H1 (cell line): ENCODE data around the gene WNT11. TPM values are rescaled to one million over a fixed set of nuclear protein-coding genes. Genes with fewer than 3 reads are reported as not detected.
A peak's percentile ranks its signal among the peaks of the same experiment; 100 is the strongest.

Experiments used
- CTCF ChIA-PET: fragments of 300-600 bp; sonication (Branson Sonifier 250); formaldehyde crosslinking; loops from one replicate; lab custom pipeline; 2021; ENCODE audit not compliant: partially characterized antibody; lab: Charles Lee
- POLR2A ChIA-PET: fragments of 300-600 bp; sonication (Branson Sonifier 250); formaldehyde crosslinking; loops from one replicate; lab custom pipeline; 2021; ENCODE audit warnings: inconsistent platforms; ENCODE audit not compliant: partially characterized antibody; lab: Charles Lee
- DNase-seq, 2 experiments: peaks; one replicate each; pipeline versions ENCODE4 v3.0.0 to v3.0.0-alpha.2; 2010 to 2022; ENCODE audit warnings: low spot score in 2 of 2, low read depth in 1 of 2, mixed read lengths in 1 of 2
- FAIRE-seq: peaks from 2 replicates; lab custom pipeline; 2011; peaks lifted over from hg19 to GRCh38; lab: Jason Lieb, UNC
- H2AFZ ChIP-seq: 2 replicates; pipeline ENCODE4 v1.8.1; 2012; ENCODE audit warnings: low read length, inconsistent platforms
- H2AK5ac ChIP-seq: 2 replicates; pipeline ENCODE4 v1.6.1; 2013; ENCODE audit warnings: low read depth, low read length
- H2BK120ac ChIP-seq: replicated peaks from 2 replicates; pipeline ENCODE3; 2013; ENCODE audit warnings: low read depth, low read length, inconsistent platforms
- H2BK12ac ChIP-seq: 2 replicates; pipeline ENCODE4 v1.6.1; 2013; ENCODE audit warnings: low read depth, low read length
- H2BK15ac ChIP-seq: 2 replicates; pipeline ENCODE4 v1.6.1; 2013; ENCODE audit warnings: low read length
- H2BK20ac ChIP-seq: 2 replicates; pipeline ENCODE4 v1.6.1; 2013; ENCODE audit warnings: low read length
- H2BK5ac ChIP-seq: 2 replicates; pipeline ENCODE4 v1.6.1; 2013; ENCODE audit warnings: low read depth, low read length
- H3K14ac ChIP-seq: 2 replicates; pipeline ENCODE4 v1.6.1; 2013; ENCODE audit warnings: inconsistent platforms; ENCODE audit not compliant: insufficient read length
- H3K18ac ChIP-seq: 2 replicates; pipeline ENCODE4 v1.6.1; 2013; ENCODE audit warnings: low read length; ENCODE audit errors: extremely low read depth
- H3K23ac ChIP-seq: 2 replicates; pipeline ENCODE4 v1.6.1; 2013; ENCODE audit warnings: inconsistent platforms; ENCODE audit not compliant: insufficient read length
- H3K23me2 ChIP-seq: 2 replicates; pipeline ENCODE4 v1.6.1; 2013; ENCODE audit warnings: low read depth, low read length
- H3K27ac ChIP-seq: 2 replicates; pipeline ENCODE4 v1.6.1; 2011; ENCODE audit warnings: low read depth, low read length, inconsistent platforms
- H3K27me3 ChIP-seq, 4 experiments: replicated peaks in 1 of 4; 1 replicate in 1 of 4; 2 replicates in 3 of 4; pipeline versions ENCODE4 v1.6.1 to v1.8.1; 2011 to 2013; ENCODE audit warnings: low read length in 3 of 4, mild to moderate bottlenecking in 3 of 4, inconsistent platforms in 2 of 4, mixed read lengths in 2 of 4, moderate library complexity in 1 of 4; ENCODE audit not compliant: control insufficient read depth in 3 of 4, insufficient read depth in 3 of 4; ENCODE audit errors: extremely low read depth in 1 of 4
- H3K36me3 ChIP-seq, 4 experiments: 2 replicates each; pipeline versions ENCODE4 v1.6.1 to v1.8.1; 2011 to 2013; ENCODE audit warnings: mild to moderate bottlenecking in 4 of 4, low read length in 3 of 4, moderate library complexity in 2 of 4, control low read depth in 1 of 4, inconsistent platforms in 1 of 4; ENCODE audit not compliant: insufficient read depth in 4 of 4, control insufficient read depth in 2 of 4
- H3K4ac ChIP-seq: replicated peaks from 2 replicates; pipeline ENCODE3; 2013; ENCODE audit warnings: low read length, low read depth, mixed read lengths, inconsistent platforms; ENCODE audit not compliant: insufficient read length
- H3K4me1 ChIP-seq, 4 experiments: replicated peaks in 1 of 4; 1 replicate in 1 of 4; 2 replicates in 3 of 4; pipeline versions ENCODE4 v1.6.1 to v1.8.1; 2011 to 2013; ENCODE audit warnings: low read length in 3 of 4, inconsistent platforms in 2 of 4, mixed read lengths in 1 of 4; ENCODE audit not compliant: insufficient read depth in 4 of 4, control insufficient read depth in 3 of 4
- H3K4me2 ChIP-seq, 2 experiments: 2 replicates each; pipeline versions ENCODE4 v1.6.1 to v1.8.1; 2011 to 2013; ENCODE audit warnings: low read depth in 2 of 2, low read length in 2 of 2, control low read depth in 1 of 2, inconsistent platforms in 1 of 2, mild to moderate bottlenecking in 1 of 2; ENCODE audit not compliant: insufficient read depth in 1 of 2
- H3K4me3 ChIP-seq, 4 experiments: fragments of 200-600, 300-600 bp in 1 of 4; sonication (generic), shearing (Covaris generic), sonication (Bioruptor Twin) in 1 of 4; 2 replicates each; pipeline versions ENCODE4 v1.5.1 to v1.8.1; 2011 to 2016; ENCODE audit warnings: low read length in 4 of 4, low read depth in 3 of 4, control low read depth in 2 of 4, inconsistent platforms in 2 of 4, mild to moderate bottlenecking in 2 of 4, mixed read lengths in 1 of 4, moderate library complexity in 1 of 4; ENCODE audit not compliant: insufficient read depth in 2 of 4; ENCODE audit errors: extremely low read depth in 1 of 4
- H3K56ac ChIP-seq: replicated peaks from 2 replicates; pipeline ENCODE3; 2013; ENCODE audit warnings: low read depth, mild to moderate bottlenecking, mixed read lengths, low read length, inconsistent platforms; ENCODE audit not compliant: insufficient read length
- H3K79me1 ChIP-seq: 2 replicates; pipeline ENCODE4 v1.6.1; 2013; ENCODE audit warnings: low read depth, low read length, control low read depth
- H3K79me2 ChIP-seq, 2 experiments: 2 replicates each; pipeline versions ENCODE4 v1.6.1 to v1.8.1; 2012 to 2013; ENCODE audit warnings: low read length in 2 of 2, mild to moderate bottlenecking in 2 of 2, inconsistent platforms in 1 of 2; ENCODE audit not compliant: insufficient read depth in 2 of 2, control insufficient read depth in 1 of 2
- H3K9ac ChIP-seq, 4 experiments: replicated peaks in 1 of 4; 1 replicate in 1 of 4; 2 replicates in 3 of 4; pipeline versions ENCODE4 v1.6.1 to v1.8.1; 2011 to 2013; ENCODE audit warnings: low read depth in 3 of 4, low read length in 3 of 4, control low read depth in 2 of 4, mild to moderate bottlenecking in 2 of 4, moderate library complexity in 2 of 4, inconsistent platforms in 1 of 4; ENCODE audit errors: extremely low read depth in 1 of 4
- H3K9me3 ChIP-seq, 2 experiments: 2 replicates each; pipeline versions ENCODE4 v1.6.1 to v1.8.1; 2012 to 2013; ENCODE audit warnings: mild to moderate bottlenecking in 2 of 2, moderate library complexity in 2 of 2, control low read depth in 1 of 2, inconsistent platforms in 1 of 2, low read depth in 1 of 2, low read length in 1 of 2, mixed read lengths in 1 of 2; ENCODE audit not compliant: insufficient read depth in 2 of 2
- H4K20me1 ChIP-seq, 2 experiments: replicated peaks in 1 of 2; 2 replicates each; pipeline versions ENCODE3 to v1.8.1; 2011 to 2013; ENCODE audit warnings: inconsistent platforms in 2 of 2, low read length in 2 of 2, mild to moderate bottlenecking in 1 of 2; ENCODE audit not compliant: insufficient read depth in 2 of 2, control insufficient read depth in 1 of 2
- H4K5ac ChIP-seq: 2 replicates; pipeline ENCODE4 v1.6.1; 2013; ENCODE audit warnings: low read length, low read depth, mixed read lengths, inconsistent platforms; ENCODE audit not compliant: insufficient read length
- H4K8ac ChIP-seq: 2 replicates; pipeline ENCODE4 v1.8.0; 2013; ENCODE audit warnings: mild to moderate bottlenecking, moderate library complexity, low read length, inconsistent platforms; ENCODE audit not compliant: insufficient read depth; ENCODE audit errors: extremely low read depth
- H4K91ac ChIP-seq: replicated peaks from 2 replicates; pipeline ENCODE3; 2013; ENCODE audit warnings: low read length, mixed read lengths, inconsistent platforms; ENCODE audit not compliant: insufficient read length
- CBX5 ChIP-seq: fragments of 300-800, 300-1000 bp; sonication (generic); IDR thresholded peaks from 2 replicates; pipeline ENCODE4 v1.7.1; 2016; ENCODE audit warnings: antibody characterized with exemption, low read length, low read depth
- EP300 ChIP-seq, 2 experiments: IDR thresholded peaks; 1 replicate in 1 of 2; 2 replicates in 1 of 2; pipeline ENCODE4 v1.6.1; 2011 to 2012; ENCODE audit warnings: low read depth in 2 of 2, low read length in 2 of 2, mild to moderate bottlenecking in 2 of 2, borderline replicate concordance in 1 of 2, inconsistent platforms in 1 of 2, moderate library complexity in 1 of 2
- JUN ChIP-seq: IDR thresholded peaks from 2 replicates; pipeline ENCODE4 v1.6.1; 2011; ENCODE audit warnings: low read depth, mild to moderate bottlenecking, improper control_type of control experiment, low read length
- POLR2A ChIP-seq, 2 experiments: IDR thresholded peaks; 1 replicate in 1 of 2; 2 replicates in 1 of 2; pipeline ENCODE4 v1.6.1; 2011; ENCODE audit warnings: low read depth in 2 of 2, low read length in 2 of 2, mild to moderate bottlenecking in 2 of 2; ENCODE audit errors: control extremely low read depth in 1 of 2
- RBBP5 ChIP-seq: IDR thresholded peaks from 2 replicates; pipeline ENCODE4 v1.7.1; 2012; ENCODE audit warnings: low read depth, mild to moderate bottlenecking, inconsistent platforms, low read length, moderate library complexity, borderline replicate concordance
- RNF2 ChIP-seq: fragments of 200-900, 300-1000 bp; sonication (generic); IDR thresholded peaks from 2 replicates; pipeline ENCODE4 v1.7.1; 2016; ENCODE audit warnings: borderline replicate concordance, low read depth, mild to moderate bottlenecking, antibody characterized with exemption, low read length; ENCODE audit not compliant: poor library complexity, severe bottlenecking; ENCODE audit errors: missing control alignments
- RXRA ChIP-seq: IDR thresholded peaks from 2 replicates; pipeline ENCODE4 v1.6.1; 2011; ENCODE audit warnings: low read depth, mild to moderate bottlenecking, low read length, moderate library complexity; ENCODE audit not compliant: insufficient read depth
- SP1 ChIP-seq: IDR thresholded peaks from 2 replicates; pipeline ENCODE4 v1.6.1; 2011; ENCODE audit warnings: low read depth, low read length
- SP4 ChIP-seq: IDR thresholded peaks from 2 replicates; pipeline ENCODE4 v1.6.1; 2012; ENCODE audit warnings: low read length, inconsistent platforms
- TAF7 ChIP-seq: optimal IDR thresholded peaks from 2 replicates; pipeline ENCODE3; 2011; ENCODE audit warnings: low read depth, mild to moderate bottlenecking, inconsistent platforms, low read length, moderate library complexity, borderline replicate concordance
- WGBS, 2 experiments: shearing (Covaris generic) in 1 of 2; methylation state at CpG; one replicate each; pipeline versions ENCODE4 v1.1.6 to v1.1.7; 2013 to 2015; ENCODE audit warnings: low lambda C conversion rate in 2 of 2, mixed read lengths in 2 of 2, inconsistent platforms in 1 of 2, low coverage in 1 of 2, missing lambda C conversion rate in 1 of 2; ENCODE audit not compliant: insufficient replicate concordance in 2 of 2, insufficient coverage in 1 of 2, insufficient read length in 1 of 2; ENCODE audit errors: extremely low coverage in 1 of 2, missing lambda C conversion rate in 1 of 2; 5-methylcytosine and 5-hydroxymethylcytosine counted together
- polyA plus RNA-seq, 7 experiments: library from polyadenylated mRNA; depleted of rRNA in 3 of 7; stranded (reverse) in 5 of 7; unstranded in 2 of 7; fragments of >200 nt in 5 of 7; fragments of 200-250 nt in 2 of 7; gene quantifications; 1 replicate in 5 of 7; 2 replicates in 1 of 7; 4 replicates in 1 of 7; pipeline versions ENCODE4 v1.2.1 to v1.2.3, GENCODE V29; 2011 to 2013; ENCODE audit warnings: missing spikeins in 2 of 7, mixed read lengths in 2 of 7
- total RNA-seq: library from RNA; stranded (reverse); fragmentation: NEBNext Ultra II Directional; extraction: Animal tissue kit (Norgen Biotek cat#: 25700); gene quantifications from 2 replicates; pipeline ENCODE4 v1.2.1, GENCODE V29; 2021

WNT11 gene
- total and polyA plus RNA-seq, 2 of the 8 experiments (the other 6 are each of a cell fraction or from before 2014, with no cell fraction given): 0.11 to 0.45 TPM

DNA sequence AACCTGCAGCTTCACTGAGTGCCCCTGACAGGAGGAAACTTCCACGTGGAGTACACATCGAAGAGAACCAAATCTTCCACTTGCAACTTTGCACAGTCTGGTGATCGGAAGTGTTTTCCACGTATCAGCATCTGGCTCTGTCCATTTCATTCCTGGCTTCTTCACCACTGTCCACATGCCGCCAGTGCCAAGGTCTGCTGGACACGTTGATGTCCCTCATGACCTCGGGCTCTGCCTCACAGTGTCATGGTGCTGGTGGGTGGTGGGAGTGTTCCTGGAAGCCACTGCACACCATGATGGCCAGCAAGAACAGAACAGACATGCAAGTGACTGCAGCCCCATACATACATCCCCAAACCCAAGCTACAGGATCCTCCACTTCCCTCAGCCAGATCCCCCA lies 48.4 kb downstream of the WNT11 start:
- TF ChIP-seq EP300 (IDR thresholded peaks at IDR 0.05; ENCODE audit: borderline replicate concordance in 1 of 2, low read depth in 2 of 2, low read length in 2 of 2): no peak
- TF ChIP-seq TAF7: no peak
- no peak for TF ChIP-seq RBBP5
- no peak for TF ChIP-seq POLR2A (IDR thresholded peaks at IDR 0.05; ENCODE audit: control extremely low read depth in 1 of 2, low read depth in 2 of 2, low read length in 2 of 2)
- no peak for TF ChIP-seq CBX5
- no peak for TF ChIP-seq JUN
- TF ChIP-seq SP1: no peak
- TF ChIP-seq RNF2: no peak
- TF ChIP-seq RXRA: no peak
- no peak for TF ChIP-seq SP4
- TF ChIP-seq, all 59 proteins: peak for 0
- no peak overlapping the region for H3K9ac ChIP-seq
- no peak overlapping the region for H2BK5ac ChIP-seq
- no peaks in the 10 kb centered on the region for H3K79me2 ChIP-seq
- H3K27ac ChIP-seq: no peak overlapping the region
- no peaks in the 10 kb centered on the region for H3K23me2 ChIP-seq
- H3K9me3 ChIP-seq: no peaks in the 10 kb centered on the region
- H3K23ac ChIP-seq: no peak overlapping the region
- H3K79me1 ChIP-seq: no peaks in the 10 kb centered on the region
- no peak overlapping the region for H4K8ac ChIP-seq
- H3K36me3 ChIP-seq: no peaks in the 10 kb centered on the region
- no peak overlapping the region for H3K4me2 ChIP-seq
- H3K56ac ChIP-seq: no peak overlapping the region
- no peak overlapping the region for H3K18ac ChIP-seq
- H2BK120ac ChIP-seq: no peak overlapping the region
- H4K5ac ChIP-seq: no peak overlapping the region
- 0 out of 7 replicates have a peak, but pooled peaks cover 0 to 3% (median 0%) of the 10 kb centered on the region in 4 experiments for H3K4me1 ChIP-seq
- WGBS, 2 experiments: 94% methylated on average over 7 of the region's 7 CpGs; no CpG with 5 or more reads in 1 of the 2 experiments
- peaks cover 0 to 5% (median 4%) of the 10 kb centered on the region in 4 experiments; a peak in 5 of 7 replicates for H3K27me3 ChIP-seq
- H2BK15ac ChIP-seq: no peak overlapping the region
- H2BK20ac ChIP-seq: no peak overlapping the region
- H4K20me1 ChIP-seq: no peaks in the 10 kb centered on the region
- POLR2A ChIA-PET: no interaction called here
- no peak overlapping the region for H3K14ac ChIP-seq
- no peak overlapping the region for H3K4ac ChIP-seq
- H2BK12ac ChIP-seq: no peak overlapping the region
- H4K91ac ChIP-seq: peak overlapping the region; percentile 26
- CTCF ChIA-PET: interaction anchor here (0.6 to 2.2 kb wide), 5 partner anchors 54 to 697 kb away, joined by 3 to 6 read pairs (median 4); no protein-coding TSS in a partner anchor
- DNase-seq (no peak), FAIRE-seq (no peak)
- no peak overlapping the region for H3K4me3 ChIP-seq
- H2AFZ ChIP-seq: no peak overlapping the region
- no peak overlapping the region for H2AK5ac ChIP-seq
